Neural cell (in vitro differentiated cells): ENCODE data around the gene SLC19A1. TPM values are rescaled to one million over a fixed set of nuclear protein-coding genes. Genes with fewer than 3 reads are reported as not detected.

ENCODE experiments used
- H2AFZ ChIP-seq: fragments of 200-600, 300-800 bp; sonication (generic), shearing (Covaris generic); 2 replicates; pipeline ENCODE4 v1.6.0; 2014; ENCODE audit warnings: low read depth, mild to moderate bottlenecking, antibody characterized with exemption, low read length, moderate library complexity
- H3F3A ChIP-seq: fragments of 200-600 bp; shearing (Covaris generic); 2 replicates; pipeline ENCODE4 v1.6.1; 2016; ENCODE audit warnings: mild to moderate bottlenecking, moderate library complexity, mixed read lengths, antibody characterized with exemption, low read length; ENCODE audit not compliant: insufficient read depth, poor library complexity, severe bottlenecking
- H3K27ac ChIP-seq: fragments of 200-600, 300-800 bp; sonication (generic), shearing (Covaris generic); 2 replicates; pipeline ENCODE4 v1.5.1; 2014; ENCODE audit warnings: mild to moderate bottlenecking, low read length, moderate library complexity
- H3K27me3 ChIP-seq: fragments of 300-800, 200-600 bp; sonication (generic), shearing (Covaris generic); 2 replicates; pipeline ENCODE4 v1.6.0; 2014; ENCODE audit warnings: mild to moderate bottlenecking, low read depth, low read length, moderate library complexity; ENCODE audit not compliant: insufficient read depth
- H3K36me3 ChIP-seq: fragments of 300-800, 200-600 bp; sonication (generic), shearing (Covaris generic); 2 replicates; pipeline ENCODE4 v1.5.1; 2014; ENCODE audit warnings: mild to moderate bottlenecking, antibody characterized with exemption, low read length, moderate library complexity; ENCODE audit not compliant: insufficient read depth
- H3K4me2 ChIP-seq: fragments of 300-800, 200-600 bp; sonication (generic), shearing (Covaris generic); 2 replicates; pipeline ENCODE4 v1.6.0; 2014; ENCODE audit warnings: mild to moderate bottlenecking, low read length
- H3K4me3 ChIP-seq: fragments of 300-800, 200-600 bp; sonication (generic), shearing (Covaris generic); 2 replicates; pipeline ENCODE4 v1.5.1; 2014; ENCODE audit warnings: mild to moderate bottlenecking, low read length, moderate library complexity
- H3K79me2 ChIP-seq: fragments of 200-600 bp; shearing (Covaris generic); replicated peaks from 2 replicates; pipeline ENCODE4 v1.6.0; 2014; ENCODE audit warnings: mild to moderate bottlenecking, low read length, moderate library complexity; ENCODE audit not compliant: insufficient read depth
- H3K9ac ChIP-seq: fragments of 300-800, 200-600 bp; sonication (generic), shearing (Covaris generic); 2 replicates; pipeline ENCODE4 v1.6.1; 2016; ENCODE audit warnings: mild to moderate bottlenecking, low read length, mixed read lengths
- H3K9me2 ChIP-seq: fragments of 200-600 bp; shearing (Covaris generic); 2 replicates; pipeline ENCODE4 v1.6.1; 2016; ENCODE audit warnings: mild to moderate bottlenecking, low read length, mixed read lengths; ENCODE audit not compliant: insufficient read depth
- H3K9me3 ChIP-seq: fragments of 200-600, 300-800 bp; sonication (generic), shearing (Covaris generic); 2 replicates; pipeline ENCODE4 v1.6.1; 2016; ENCODE audit warnings: mild to moderate bottlenecking, mixed run types, low read length, moderate library complexity, mixed read lengths
- H4K20me1 ChIP-seq: fragments of 200-600 bp; shearing (Covaris generic); 2 replicates; pipeline ENCODE4 v1.6.1; 2016; ENCODE audit warnings: mild to moderate bottlenecking, mixed run types; ENCODE audit not compliant: insufficient read depth
- EP300 ChIP-seq: fragments of 450-650 bp; conservative IDR thresholded peaks from 2 replicates; pipeline ENCODE4 v1.6.1; 2014; ENCODE audit warnings: antibody characterized with exemption, mild to moderate bottlenecking, moderate library complexity; ENCODE audit not compliant: poor library complexity, severe bottlenecking
- EZH2 ChIP-seq: fragments of 200-600, 300-800 bp; shearing (Covaris generic), sonication (generic); IDR thresholded peaks from 2 replicates; pipeline ENCODE4 v1.6.1; 2014; ENCODE audit warnings: antibody characterized with exemption, low read length, borderline replicate concordance, mild to moderate bottlenecking; ENCODE audit not compliant: insufficient read depth, poor library complexity, severe bottlenecking
- MXI1 ChIP-seq: fragments of 450-650 bp; conservative IDR thresholded peaks from 2 replicates; pipeline ENCODE4 v1.6.1; 2014; ENCODE audit warnings: antibody characterized with exemption, mild to moderate bottlenecking; ENCODE audit not compliant: poor library complexity, severe bottlenecking
- POLR2AphosphoS5 ChIP-seq: IDR thresholded peaks from 2 replicates; pipeline ENCODE4 v1.6.1; 2012
- RAD21 ChIP-seq: fragments of 450-650 bp; conservative IDR thresholded peaks from 2 replicates; pipeline ENCODE4 v1.6.1; 2014; ENCODE audit warnings: antibody characterized with exemption, mild to moderate bottlenecking, moderate library complexity
- SMC3 ChIP-seq: fragments of 450-650 bp; conservative IDR thresholded peaks from 2 replicates; pipeline ENCODE4 v1.6.1; 2014; ENCODE audit warnings: antibody characterized with exemption, mild to moderate bottlenecking, moderate library complexity; ENCODE audit not compliant: poor library complexity
- TAF1 ChIP-seq: IDR thresholded peaks from 2 replicates; pipeline ENCODE4 v1.6.1; 2012; ENCODE audit warnings: low read depth
- polyA plus RNA-seq: library from polyadenylated mRNA; depleted of rRNA; stranded (reverse); fragments of >200 nt; gene quantifications from 2 replicates; pipeline ENCODE4 v1.2.3, GENCODE V29; 2014
- TF ChIP-seq, protein P1 (sequence below): IDR thresholded peaks from 2 replicates; pipeline ENCODE4 v1.6.1; 2012; ENCODE audit warnings: borderline replicate concordance
- TF ChIP-seq, protein P2 (sequence below): fragments of 450-650 bp; IDR thresholded peaks from 2 replicates; pipeline ENCODE4 v1.5.1; 2014; ENCODE audit warnings: antibody characterized with exemption, mild to moderate bottlenecking, moderate library complexity; ENCODE audit not compliant: poor library complexity, severe bottlenecking

The SLC19A1 gene
- polyA plus RNA-seq, 1 donor from 2014 or later: 2.9 TPM

DNA sequence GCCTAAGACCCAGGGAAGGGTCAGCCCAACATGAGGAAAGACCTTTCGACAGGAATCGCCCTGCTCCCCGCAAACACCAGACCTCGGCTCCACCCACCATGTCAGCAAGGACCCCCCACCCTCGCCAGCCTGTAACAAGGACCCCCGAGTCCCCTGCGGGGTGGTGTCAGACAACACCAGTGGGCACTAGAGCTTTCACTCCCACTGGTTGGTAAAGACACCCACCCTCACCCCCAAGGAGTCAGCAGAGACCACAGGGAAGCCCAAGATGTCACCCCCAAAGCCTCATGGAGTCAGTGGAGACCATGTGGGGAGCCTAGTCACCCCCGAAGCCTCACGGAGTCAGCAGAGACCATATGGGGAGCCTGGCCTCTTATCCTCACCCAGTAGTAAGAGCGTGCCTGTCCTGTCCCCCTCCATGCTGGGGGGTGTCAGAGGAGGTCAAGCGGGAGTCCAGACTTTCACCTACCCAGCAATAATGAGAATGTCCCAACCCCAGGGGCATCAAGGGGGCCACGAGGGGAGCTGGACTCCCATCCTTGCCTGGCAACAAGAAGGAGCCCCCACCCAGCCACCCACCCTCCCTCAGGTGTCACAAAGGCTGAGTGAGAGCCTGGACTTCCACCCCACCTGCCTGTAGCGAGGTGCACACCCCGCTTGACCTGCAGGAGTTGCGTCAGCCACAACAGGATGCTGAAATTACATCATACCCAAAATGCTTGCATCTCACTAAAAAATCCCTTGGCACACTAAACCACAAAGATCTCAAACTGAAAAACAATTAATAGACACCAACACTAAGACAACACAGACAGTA, 24.8 kb downstream of the SLC19A1 start:
- no peaks in the 10 kb centered on the region for H3K79me2 ChIP-seq
- no peak overlapping the region for H3K4me2 ChIP-seq
- H3F3A ChIP-seq: no peaks in the 10 kb centered on the region
- H3K9ac ChIP-seq: no peak overlapping the region
- H3K9me3 ChIP-seq: no peaks in the 10 kb centered on the region
- H3K4me3 ChIP-seq: no peak overlapping the region
- no peak overlapping the region for H3K27ac ChIP-seq
- no peaks in the 10 kb centered on the region for H3K9me2 ChIP-seq
- no peak overlapping the region for H2AFZ ChIP-seq
- H3K36me3 ChIP-seq: peaks cover 5% of the 10 kb centered on the region
- TF ChIP-seq, protein P1, sequence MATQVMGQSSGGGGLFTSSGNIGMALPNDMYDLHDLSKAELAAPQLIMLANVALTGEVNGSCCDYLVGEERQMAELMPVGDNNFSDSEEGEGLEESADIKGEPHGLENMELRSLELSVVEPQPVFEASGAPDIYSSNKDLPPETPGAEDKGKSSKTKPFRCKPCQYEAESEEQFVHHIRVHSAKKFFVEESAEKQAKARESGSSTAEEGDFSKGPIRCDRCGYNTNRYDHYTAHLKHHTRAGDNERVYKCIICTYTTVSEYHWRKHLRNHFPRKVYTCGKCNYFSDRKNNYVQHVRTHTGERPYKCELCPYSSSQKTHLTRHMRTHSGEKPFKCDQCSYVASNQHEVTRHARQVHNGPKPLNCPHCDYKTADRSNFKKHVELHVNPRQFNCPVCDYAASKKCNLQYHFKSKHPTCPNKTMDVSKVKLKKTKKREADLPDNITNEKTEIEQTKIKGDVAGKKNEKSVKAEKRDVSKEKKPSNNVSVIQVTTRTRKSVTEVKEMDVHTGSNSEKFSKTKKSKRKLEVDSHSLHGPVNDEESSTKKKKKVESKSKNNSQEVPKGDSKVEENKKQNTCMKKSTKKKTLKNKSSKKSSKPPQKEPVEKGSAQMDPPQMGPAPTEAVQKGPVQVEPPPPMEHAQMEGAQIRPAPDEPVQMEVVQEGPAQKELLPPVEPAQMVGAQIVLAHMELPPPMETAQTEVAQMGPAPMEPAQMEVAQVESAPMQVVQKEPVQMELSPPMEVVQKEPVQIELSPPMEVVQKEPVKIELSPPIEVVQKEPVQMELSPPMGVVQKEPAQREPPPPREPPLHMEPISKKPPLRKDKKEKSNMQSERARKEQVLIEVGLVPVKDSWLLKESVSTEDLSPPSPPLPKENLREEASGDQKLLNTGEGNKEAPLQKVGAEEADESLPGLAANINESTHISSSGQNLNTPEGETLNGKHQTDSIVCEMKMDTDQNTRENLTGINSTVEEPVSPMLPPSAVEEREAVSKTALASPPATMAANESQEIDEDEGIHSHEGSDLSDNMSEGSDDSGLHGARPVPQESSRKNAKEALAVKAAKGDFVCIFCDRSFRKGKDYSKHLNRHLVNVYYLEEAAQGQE: no peak
- TF ChIP-seq, protein P2, sequence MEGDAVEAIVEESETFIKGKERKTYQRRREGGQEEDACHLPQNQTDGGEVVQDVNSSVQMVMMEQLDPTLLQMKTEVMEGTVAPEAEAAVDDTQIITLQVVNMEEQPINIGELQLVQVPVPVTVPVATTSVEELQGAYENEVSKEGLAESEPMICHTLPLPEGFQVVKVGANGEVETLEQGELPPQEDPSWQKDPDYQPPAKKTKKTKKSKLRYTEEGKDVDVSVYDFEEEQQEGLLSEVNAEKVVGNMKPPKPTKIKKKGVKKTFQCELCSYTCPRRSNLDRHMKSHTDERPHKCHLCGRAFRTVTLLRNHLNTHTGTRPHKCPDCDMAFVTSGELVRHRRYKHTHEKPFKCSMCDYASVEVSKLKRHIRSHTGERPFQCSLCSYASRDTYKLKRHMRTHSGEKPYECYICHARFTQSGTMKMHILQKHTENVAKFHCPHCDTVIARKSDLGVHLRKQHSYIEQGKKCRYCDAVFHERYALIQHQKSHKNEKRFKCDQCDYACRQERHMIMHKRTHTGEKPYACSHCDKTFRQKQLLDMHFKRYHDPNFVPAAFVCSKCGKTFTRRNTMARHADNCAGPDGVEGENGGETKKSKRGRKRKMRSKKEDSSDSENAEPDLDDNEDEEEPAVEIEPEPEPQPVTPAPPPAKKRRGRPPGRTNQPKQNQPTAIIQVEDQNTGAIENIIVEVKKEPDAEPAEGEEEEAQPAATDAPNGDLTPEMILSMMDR: no peak
- no peak for TF ChIP-seq EP300
- no peak for TF ChIP-seq POLR2AphosphoS5
- no peak for TF ChIP-seq SMC3
- no peak for TF ChIP-seq MXI1
- no peak for TF ChIP-seq EZH2
- no peak for TF ChIP-seq RAD21
- TF ChIP-seq TAF1: no peak
- H4K20me1 ChIP-seq: no peaks in the 10 kb centered on the region
- no peaks in the 10 kb centered on the region for H3K27me3 ChIP-seq

DNA sequence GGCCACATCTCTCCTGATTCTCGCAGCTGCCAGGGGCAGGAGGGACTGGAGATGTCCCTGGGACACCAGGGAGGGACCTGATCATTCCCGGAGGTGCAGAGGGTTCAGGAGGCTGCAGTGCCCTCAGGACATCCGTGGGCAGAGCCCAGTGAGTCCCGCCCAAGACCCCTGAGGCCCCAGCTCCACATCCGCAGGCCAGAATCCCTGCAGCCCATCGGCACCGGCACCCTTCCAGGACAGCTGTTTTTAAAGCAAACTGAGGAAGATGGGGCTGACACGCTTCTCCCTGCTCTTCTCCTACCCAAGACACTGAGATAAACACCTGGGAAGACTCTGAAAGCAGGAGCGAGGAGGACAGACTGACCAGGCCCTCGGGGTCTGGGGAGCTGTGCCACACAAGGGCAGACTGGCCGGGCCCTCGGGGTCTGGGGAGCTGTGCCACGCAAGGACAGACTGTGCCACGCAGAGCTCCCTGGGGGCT, 25.5 kb downstream of the SLC19A1 start:
- Histone ChIP-seq H3K36me3 (no peaks in the 10 kb centered on the region), H2AFZ (no peak overlapping the region), H3K9me3 (no peaks in the 10 kb centered on the region), H3K9me2 (no peaks in the 10 kb centered on the region), H3K79me2 (no peaks in the 10 kb centered on the region), H3F3A (no peaks in the 10 kb centered on the region), H3K4me2 (no peak overlapping the region), H3K27ac (no peak overlapping the region), H4K20me1 (no peaks in the 10 kb centered on the region), H3K27me3 (no peaks in the 10 kb centered on the region), H3K9ac (no peak overlapping the region), H3K4me3 (no peak overlapping the region)
- TF ChIP-seq POLR2AphosphoS5 (no peak), SMC3 (no peak), EP300 (no peak)
- TF ChIP-seq, protein P1: no peak
